Right hindlimb (tissue), 1 donor: Measurements from ENCODE around the gene TM2D3.
A peak's percentile ranks its signal among the peaks of the same experiment; 100 is the strongest.
"Not testable (repeated sequence)": the region's sequence is repeated elsewhere in the genome, so short reads cannot be mapped to it uniquely, and the experiment has no call there.

ENCODE experiments used
- DNase-seq: peaks from one replicate; pipeline ENCODE4 v3.0.0-alpha.2; 2018

The TM2D3 gene

GRCh38 chr15:101654624-101655337 lies 2.6 kb upstream of the TM2D3 start:
- DNase-seq, result not testable (repeated sequence)

DNA sequence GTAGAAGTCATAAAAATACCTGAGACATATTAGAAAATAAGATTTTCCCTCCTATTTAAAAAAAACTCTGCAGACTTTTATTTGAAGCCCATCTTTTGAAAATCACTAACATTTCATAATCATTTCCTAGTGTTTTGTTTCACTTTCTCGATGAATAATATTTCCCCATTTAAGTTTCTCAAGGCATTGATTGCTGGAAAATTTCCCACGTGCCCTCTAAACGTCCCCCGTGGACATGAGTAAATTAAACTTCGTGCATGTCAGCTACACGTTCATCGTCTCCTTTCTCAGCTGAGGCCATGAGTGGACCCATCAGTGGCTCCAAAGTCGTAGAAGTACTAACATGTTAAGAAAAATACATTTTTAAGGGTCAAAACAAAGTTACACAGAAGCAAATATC lies 2.0 kb upstream of the TM2D3 start:
- no peak for DNase-seq

- DNase-seq, result no peak
Observed at GRCh38 chr15:101652786-101653430, 727 bp upstream of the TM2D3 start.

DNA sequence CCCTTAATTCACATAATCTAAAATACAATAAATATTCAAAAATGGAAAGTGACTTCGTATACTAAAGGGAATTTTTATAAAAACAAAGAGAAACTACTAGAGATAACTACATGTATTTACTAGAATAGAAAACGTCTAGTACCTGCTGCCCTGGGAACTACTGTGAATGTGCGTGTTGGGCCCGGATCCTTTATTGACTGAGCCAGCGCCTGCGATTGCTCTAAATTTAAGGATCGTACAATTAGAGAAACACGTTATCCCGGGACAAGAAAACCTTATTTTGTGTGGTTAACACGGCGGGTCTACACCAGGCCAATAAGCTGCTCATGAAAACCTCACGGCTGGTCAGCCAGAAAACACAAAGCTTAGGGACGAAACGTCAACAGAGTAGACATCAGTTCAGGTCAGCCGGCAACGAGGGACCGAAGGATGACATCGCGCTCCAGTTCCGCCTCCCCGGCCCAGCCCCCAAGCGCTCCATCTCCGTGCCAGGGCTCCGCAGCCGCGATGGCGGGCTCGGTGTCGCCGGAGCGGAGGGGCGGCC lies 555 bp downstream of the TM2D3 start:
- no peak for DNase-seq

- DNase-seq, result no peak
Observed at GRCh38 chr15:101650145-101650544, 2.0 kb downstream of the TM2D3 start.

DNA sequence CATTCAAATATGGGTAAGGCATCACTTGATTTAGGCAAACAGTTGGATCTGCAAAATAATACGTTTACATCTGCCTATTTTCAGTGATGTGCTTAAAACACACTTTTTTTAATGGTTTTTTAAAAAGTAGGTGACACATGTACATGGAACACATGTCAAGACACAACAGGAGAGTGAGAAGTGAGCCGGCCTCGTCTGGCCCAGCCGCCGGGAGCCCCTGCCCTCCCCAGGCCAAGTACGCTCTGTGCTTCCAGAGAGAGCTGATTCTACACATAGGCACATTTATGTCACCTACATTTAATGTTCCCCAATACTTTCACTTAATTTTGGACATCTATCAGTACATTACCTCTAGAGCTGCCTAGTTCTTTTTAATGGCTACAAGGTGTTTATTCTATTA lies 3.8 kb downstream of the TM2D3 start:
- no peak for DNase-seq

DNA sequence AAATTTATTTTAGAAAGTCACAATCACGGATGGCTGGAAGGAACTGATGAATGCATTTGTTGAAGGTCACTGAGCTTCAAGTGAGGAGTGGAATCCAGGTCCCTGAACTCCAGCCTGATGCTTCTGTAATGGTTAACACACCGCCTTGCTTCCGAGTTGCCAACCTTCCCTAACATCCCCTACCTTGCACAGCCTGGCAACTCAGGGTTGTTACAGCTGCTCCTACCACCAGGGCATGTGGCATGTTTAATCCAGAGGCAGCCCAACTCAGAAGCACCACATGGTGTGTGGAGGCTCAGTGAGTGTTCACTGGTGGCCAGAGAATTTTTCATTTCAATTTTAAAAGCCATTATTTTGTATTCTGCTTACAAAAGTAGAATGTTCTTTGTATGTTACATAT lies 4.9 kb downstream of the TM2D3 start:
- no peak for DNase-seq

- no peak for DNase-seq
Observed at GRCh38 chr15:101646672-101647071, 5.5 kb downstream of the TM2D3 start.

- no peak for DNase-seq
Observed at GRCh38 chr15:101642361-101642760, 9.8 kb downstream of the TM2D3 start.

- no peak for DNase-seq
Observed at GRCh38 chr15:101641894-101642293, 10.3 kb downstream of the TM2D3 start.

GRCh38 chr15:101641129-101641764 lies 10.9 kb downstream of the TM2D3 start:
- DNase-seq, result peak; percentile 74

GRCh38 chr15:101639667-101640066 lies 12.5 kb downstream of the TM2D3 start:
- no peak for DNase-seq

DNA sequence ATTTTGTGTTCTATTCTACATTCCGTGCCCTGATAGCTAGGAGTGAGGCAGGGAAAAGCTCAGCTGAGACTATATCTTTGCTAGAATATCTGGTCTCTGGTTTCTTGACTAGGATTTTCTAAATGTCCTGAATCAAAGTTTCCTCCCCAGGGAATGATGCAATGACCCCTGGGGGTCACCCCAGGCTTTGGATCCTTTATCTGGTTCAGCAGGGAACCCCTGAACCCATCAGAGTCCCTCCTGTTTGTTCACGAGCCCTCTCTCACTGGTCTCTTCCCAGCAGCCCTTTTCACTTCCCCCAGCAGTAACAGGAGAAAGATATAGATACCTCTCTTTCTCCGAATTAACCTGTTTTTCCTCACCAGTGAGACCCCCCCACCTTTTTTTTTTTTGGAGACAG lies 14.3 kb downstream of the TM2D3 start:
- no peak for DNase-seq

- no peak for DNase-seq
Observed at GRCh38 chr15:101637516-101637915, 14.7 kb downstream of the TM2D3 start.

- no peak for DNase-seq
Observed at GRCh38 chr15:101637038-101637437, 15.1 kb downstream of the TM2D3 start.

DNA sequence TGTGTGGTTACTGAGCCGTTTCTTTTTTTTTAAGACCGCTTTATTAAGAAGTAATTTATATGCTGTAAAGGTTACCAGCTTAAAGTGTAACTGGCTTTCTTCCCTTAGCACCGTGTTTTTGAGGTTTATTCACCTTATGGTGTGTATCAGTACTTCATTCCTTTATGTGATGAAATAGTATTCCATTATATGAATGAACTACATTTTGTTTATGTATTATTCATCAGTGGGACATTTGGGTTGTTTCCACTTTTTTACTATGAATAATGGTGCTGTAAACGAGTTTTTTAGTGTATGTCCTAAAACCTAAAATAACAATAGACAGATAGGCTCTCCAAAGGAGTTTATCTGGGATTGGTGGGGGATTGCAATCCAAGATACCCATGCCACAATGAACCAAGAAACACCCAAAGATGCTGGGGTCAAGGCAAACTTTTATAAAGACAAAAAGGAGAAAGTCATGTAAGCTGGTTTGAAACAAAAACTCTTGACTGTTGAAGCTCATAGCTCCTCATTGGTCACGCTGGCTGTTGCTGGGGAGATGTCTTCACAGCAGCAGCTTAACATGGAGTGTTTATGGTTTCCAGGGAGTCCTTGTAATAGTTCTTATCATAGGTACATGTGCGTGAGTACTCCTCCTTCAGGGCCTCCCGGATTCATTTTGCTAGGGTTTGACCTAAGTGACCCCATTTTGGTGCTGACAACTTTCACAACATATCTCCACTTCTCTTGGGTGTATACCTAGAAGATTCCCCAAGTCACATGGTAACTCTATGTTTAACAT lies 16.0 kb downstream of the TM2D3 start:
- no peak for DNase-seq

DNA sequence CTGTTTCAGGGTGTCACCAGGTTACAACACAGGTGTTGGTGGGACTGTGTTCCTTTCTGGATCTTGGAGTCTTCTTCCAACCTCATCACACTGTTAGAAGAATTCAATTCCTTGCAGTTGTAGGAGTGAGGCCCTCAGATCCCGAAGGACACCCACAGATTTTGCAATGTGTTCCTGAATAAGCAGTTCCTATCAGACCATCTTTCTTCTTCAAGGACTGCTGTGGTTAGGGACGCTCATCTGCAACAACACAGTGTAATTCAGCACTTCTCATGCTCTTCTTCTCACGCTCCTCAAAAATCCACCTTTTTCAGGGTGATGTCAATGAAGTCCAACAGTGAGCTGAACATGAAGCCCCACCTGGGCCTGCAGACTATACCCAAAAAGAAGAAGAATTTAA lies 18.8 kb downstream of the TM2D3 start:
- DNase-seq, result no peak

- DNase-seq, result not testable (repeated sequence)
Observed at GRCh38 chr15:101626729-101627128, 25.5 kb downstream of the TM2D3 start.

GRCh38 chr15:101625980-101626379 lies 26.2 kb downstream of the TM2D3 start:
- no peak for DNase-seq

DNA sequence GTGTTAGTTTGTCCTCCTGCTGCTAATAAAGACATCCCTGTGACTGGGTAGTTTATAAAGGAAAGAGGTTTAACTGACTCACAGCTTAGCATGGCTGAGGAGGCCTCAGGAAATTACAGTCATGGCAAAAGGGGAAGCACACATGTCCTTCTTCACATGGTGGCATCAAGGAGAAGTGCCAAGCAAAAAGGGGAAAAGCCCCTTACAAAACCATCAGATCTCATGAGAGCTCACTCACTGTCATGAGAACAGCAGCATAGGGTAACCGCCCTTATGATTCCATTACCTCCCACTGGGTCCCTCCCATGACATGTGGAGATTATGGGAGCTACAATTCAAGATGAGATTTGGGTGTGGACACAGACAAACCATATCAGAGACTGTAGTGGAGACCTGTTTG lies 27.0 kb downstream of the TM2D3 start:
- no peak for DNase-seq

- DNase-seq, result no peak
Observed at GRCh38 chr15:101623367-101624304, 28.5 kb downstream of the TM2D3 start.

DNA sequence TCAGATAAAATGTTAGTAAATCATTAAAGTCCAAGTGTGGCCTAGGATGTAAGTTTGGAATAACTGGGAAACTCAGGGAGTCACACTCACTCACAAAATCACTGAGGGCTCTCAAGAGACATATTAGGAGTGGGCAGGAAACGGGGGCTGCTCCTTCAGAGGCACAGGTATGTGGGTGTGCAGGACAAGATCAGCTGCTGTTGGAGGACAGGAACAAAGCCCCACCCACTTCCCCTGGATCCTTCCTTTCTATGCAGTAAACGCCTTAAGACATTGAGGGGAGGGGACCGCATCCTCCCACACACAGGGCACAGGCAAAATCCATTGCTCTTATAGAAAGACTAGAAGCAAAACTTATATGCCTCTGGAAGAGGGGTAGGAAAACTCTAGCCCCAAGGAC lies 30.2 kb downstream of the TM2D3 start:
- DNase-seq, result no peak
